ENCODE measurements around the gene MARF1. TPM values are rescaled to one million over a fixed set of nuclear protein-coding genes. Genes with fewer than 3 reads are reported as not detected.

Gene MARF1
- total RNA-seq, 4 donors from 2014 or later = 32.0 to 52.6 (median 41.1) TPM

DNA sequence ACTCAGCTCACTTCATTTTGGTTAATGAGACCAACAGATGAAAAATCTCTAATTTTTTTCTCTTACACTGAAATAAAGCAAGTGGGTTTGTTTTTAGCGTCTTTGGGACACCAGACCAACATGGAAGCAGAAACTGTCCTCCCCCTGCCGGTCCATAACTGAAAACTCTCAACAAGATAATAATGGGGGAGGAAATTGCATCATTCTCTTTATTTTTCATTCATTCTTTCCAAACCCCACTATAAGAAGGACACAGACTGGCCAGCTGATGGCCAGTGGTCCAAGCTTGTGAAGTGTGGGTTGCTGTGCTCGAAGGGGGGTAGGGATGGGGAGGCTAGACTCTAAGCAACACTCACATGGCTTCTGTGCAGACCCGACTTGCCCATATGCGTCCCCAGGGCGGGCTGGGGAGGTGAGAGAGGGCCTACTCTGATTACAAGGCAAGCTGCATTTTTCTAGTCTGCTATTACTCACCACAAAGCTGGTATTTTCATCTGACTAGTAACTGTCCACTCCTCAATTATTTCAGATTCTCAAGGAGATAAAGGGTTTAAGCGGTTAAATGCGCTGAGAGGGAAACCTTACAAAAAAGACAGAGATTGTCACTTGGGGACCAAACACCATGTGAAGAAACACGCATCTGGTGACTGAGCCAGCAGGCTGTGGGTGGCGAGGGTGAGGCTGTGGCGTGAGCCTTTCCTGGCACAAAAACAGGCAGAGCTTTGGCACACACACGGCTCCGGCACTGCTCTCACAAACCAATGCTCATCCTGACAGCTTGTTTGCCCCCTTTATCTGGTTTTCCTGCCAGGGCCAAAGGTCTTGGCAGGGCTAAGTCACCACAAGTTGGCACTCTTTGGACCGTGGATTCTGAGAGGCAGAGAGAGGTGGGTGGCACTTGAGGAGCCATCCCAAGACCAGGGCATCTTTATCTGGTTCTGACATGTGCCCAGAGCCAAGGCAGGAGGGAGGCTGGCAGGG is 38.2 kb downstream of the MARF1 start:
- 87 to 100% methylated on average over 1 to 14 of the region's 14 CpGs for WGBS, 2 donors (ENCODE audit: low coverage in 1 of 2)
- H3K27ac ChIP-seq = no peak overlapping the region
- H3K36me3 ChIP-seq = peaks cover 0 to 66% (median 33%) of the 10 kb centered on the region in 4 donors
- TF ChIP-seq POLR2AphosphoS5 (IDR thresholded peaks at IDR 0.05) (no peak), POLR2A (IDR thresholded peaks at IDR 0.05) (no peak), EP300 (IDR thresholded peaks at IDR 0.05; ENCODE audit: low read depth) (no peak)
- TF ChIP-seq, protein P1, sequence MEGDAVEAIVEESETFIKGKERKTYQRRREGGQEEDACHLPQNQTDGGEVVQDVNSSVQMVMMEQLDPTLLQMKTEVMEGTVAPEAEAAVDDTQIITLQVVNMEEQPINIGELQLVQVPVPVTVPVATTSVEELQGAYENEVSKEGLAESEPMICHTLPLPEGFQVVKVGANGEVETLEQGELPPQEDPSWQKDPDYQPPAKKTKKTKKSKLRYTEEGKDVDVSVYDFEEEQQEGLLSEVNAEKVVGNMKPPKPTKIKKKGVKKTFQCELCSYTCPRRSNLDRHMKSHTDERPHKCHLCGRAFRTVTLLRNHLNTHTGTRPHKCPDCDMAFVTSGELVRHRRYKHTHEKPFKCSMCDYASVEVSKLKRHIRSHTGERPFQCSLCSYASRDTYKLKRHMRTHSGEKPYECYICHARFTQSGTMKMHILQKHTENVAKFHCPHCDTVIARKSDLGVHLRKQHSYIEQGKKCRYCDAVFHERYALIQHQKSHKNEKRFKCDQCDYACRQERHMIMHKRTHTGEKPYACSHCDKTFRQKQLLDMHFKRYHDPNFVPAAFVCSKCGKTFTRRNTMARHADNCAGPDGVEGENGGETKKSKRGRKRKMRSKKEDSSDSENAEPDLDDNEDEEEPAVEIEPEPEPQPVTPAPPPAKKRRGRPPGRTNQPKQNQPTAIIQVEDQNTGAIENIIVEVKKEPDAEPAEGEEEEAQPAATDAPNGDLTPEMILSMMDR (IDR thresholded peaks at IDR 0.05) = no peak
- H3K27me3 ChIP-seq = no peaks in the 10 kb centered on the region
- peaks cover 0 to 3% (median 0%) of the 10 kb centered on the region in 4 donors for H3K4me1 ChIP-seq
- H3K9me3 ChIP-seq = no peaks in the 10 kb centered on the region
- in situ Hi-C loops (cut with MboI; ENCODE audit: low pct_ligation_motif_present in 1 of 4, low pct_unique_long_range_greater_than_20kb in 1 of 4, low sequenced_read_pairs in 3 of 4) (no loop called here), intact Hi-C loops (cut with DNase I; ENCODE audit: low total_unique reads) (no loop called here)
- DNase-seq = no peak
- no peak overlapping the region for H3K4me3 ChIP-seq

DNA sequence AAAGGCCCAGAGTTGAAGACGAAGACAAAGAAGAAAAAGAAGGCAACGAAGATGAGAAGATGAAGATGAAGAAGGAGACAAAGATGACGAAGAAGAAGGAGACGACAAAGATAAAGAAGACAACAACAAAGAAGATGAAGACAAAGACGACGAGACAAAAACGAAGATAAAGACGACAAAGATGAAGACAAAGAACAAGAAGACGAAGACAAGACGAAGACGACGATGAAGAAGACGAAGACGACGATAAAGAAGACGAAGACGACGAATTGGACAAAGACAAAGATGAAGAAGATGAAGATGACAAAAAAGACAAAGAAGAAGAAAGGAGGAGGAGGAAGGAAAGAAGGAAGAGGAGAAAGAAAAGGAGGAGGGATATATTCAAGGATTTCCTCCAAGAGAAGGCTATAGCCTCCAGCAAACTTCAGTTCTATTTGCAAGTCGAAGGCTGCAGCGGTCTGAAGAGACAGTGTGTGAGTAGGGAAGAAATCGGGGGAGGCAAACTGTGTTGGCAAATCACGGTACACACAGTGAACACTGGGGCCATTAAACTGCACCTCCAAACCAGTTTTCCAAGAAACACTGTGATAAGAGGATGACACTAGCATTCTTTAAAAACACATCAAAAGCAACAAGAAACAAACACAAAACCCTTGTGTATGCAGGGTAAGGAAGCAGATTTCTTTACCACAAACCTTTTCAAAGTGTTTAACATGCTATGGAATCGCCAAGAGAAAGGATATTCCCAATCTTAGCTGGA is 40.5 kb downstream of the MARF1 start:
- in situ Hi-C loops (cut with MboI; ENCODE audit: low pct_ligation_motif_present in 1 of 4, low pct_unique_long_range_greater_than_20kb in 1 of 4, low sequenced_read_pairs in 3 of 4) (no loop called here), intact Hi-C loops (cut with DNase I; ENCODE audit: low total_unique reads) (no loop called here)
- TF ChIP-seq POLR2A (IDR thresholded peaks at IDR 0.05) = no peak
- no peak for TF ChIP-seq EP300 (IDR thresholded peaks at IDR 0.05; ENCODE audit: low read depth)
- TF ChIP-seq, protein P1 (IDR thresholded peaks at IDR 0.05) = no peak
- no peak for TF ChIP-seq POLR2AphosphoS5 (IDR thresholded peaks at IDR 0.05)
- no peaks in the 10 kb centered on the region for H3K27me3 ChIP-seq
- no peak overlapping the region for H3K27ac ChIP-seq
- 95% methylated on average over 23 of the region's 23 CpGs for WGBS, 2 donors (ENCODE audit: low coverage in 1 of 2)
- no peaks in the 10 kb centered on the region for H3K9me3 ChIP-seq
- H3K36me3 ChIP-seq = peaks cover 0 to 70% (median 33%) of the 10 kb centered on the region in 4 donors
- H3K4me3 ChIP-seq = no peak overlapping the region
- DNase-seq = no peak
- H3K4me1 ChIP-seq = peaks cover 0 to 3% (median 0%) of the 10 kb centered on the region in 4 donors

DNA sequence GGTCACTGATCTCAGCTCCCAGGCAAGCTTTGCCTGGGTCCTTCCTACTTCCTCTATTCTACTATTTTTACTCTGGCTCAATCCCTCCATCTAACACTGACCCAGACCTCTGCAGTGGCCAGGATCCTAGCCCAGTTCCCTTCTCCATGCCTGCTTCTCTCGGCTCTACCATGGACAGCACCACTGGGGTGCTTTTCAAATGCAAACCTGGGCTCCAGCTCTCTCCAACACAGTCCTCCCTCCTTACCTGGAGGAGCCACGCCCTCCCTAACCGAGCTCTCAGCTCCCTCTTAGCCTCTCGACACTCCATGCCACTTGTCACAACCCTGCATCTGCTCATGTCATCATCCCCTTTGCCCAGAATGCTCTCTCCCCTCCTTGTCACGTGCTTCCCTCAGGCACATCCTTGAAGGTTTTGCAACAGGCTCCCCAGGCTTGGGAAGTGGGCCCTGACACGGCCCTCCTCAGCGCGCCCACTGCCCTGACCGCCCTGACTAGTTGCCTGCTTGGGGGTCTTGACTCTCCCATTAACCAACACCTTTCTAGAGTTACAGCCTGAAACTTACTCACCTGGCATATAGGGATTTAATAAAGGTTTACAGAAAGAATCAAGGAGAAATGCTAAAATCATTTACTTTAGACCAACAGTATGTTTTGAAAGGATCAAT is 41.6 kb downstream of the MARF1 start:
- no peak overlapping the region for H3K27ac ChIP-seq
- no peak overlapping the region for H3K4me3 ChIP-seq
- H3K4me1 ChIP-seq = peaks cover 0 to under 1% (median 0%) of the 10 kb centered on the region in 4 donors
- TF ChIP-seq EP300 (IDR thresholded peaks at IDR 0.05; ENCODE audit: low read depth) (no peak), POLR2A (IDR thresholded peaks at IDR 0.05) (no peak), POLR2AphosphoS5 (IDR thresholded peaks at IDR 0.05) (no peak)
- TF ChIP-seq, protein P1 (IDR thresholded peaks at IDR 0.05) = no peak
- DNase-seq = no peak
- WGBS, 2 donors (ENCODE audit: low coverage in 1 of 2) = 90 to 93% methylated on average over 4 to 9 of the region's 9 CpGs
- H3K9me3 ChIP-seq = no peaks in the 10 kb centered on the region
- in situ Hi-C loops (cut with MboI; ENCODE audit: low pct_ligation_motif_present in 1 of 4, low pct_unique_long_range_greater_than_20kb in 1 of 4, low sequenced_read_pairs in 3 of 4) = no loop called here
- H3K36me3 ChIP-seq = peaks cover 0 to 75% (median 35%) of the 10 kb centered on the region in 4 donors
- H3K27me3 ChIP-seq = no peaks in the 10 kb centered on the region
- intact Hi-C loops (cut with DNase I; ENCODE audit: low total_unique reads) = no loop called here

All from transverse colon (tissue), 4 donors.